GM12891 (cell line): ENCODE data around the gene COG5.

ENCODE experiments used
- DNase-seq: peaks from one replicate; pipeline ENCODE4 v3.0.0; 2011; ENCODE audit warnings: low spot score; ENCODE audit not compliant: insufficient read length
- FAIRE-seq: peaks from 2 replicates; lab custom pipeline; 2011; peaks lifted over from hg19 to GRCh38; lab: Jason Lieb, UNC
- PAX5 ChIP-seq: IDR thresholded peaks from 2 replicates; pipeline ENCODE4 v1.6.1; 2011; ENCODE audit warnings: low read length, moderate library complexity, mild to moderate bottlenecking; ENCODE audit not compliant: insufficient read depth, severe bottlenecking
- POLR2A ChIP-seq: IDR thresholded peaks from 2 replicates; pipeline ENCODE4 v1.6.1; 2011; ENCODE audit warnings: low read depth, low read length, control low read depth
- POLR2AphosphoS5 ChIP-seq: IDR thresholded peaks from 2 replicates; pipeline ENCODE4 v1.6.1; 2011; ENCODE audit warnings: low read depth, low read length, control low read depth
- POU2F2 ChIP-seq: IDR thresholded peaks from 2 replicates; pipeline ENCODE4 v1.6.1; 2011; ENCODE audit warnings: low read depth, mild to moderate bottlenecking, control low read depth, low read length, moderate library complexity
- SPI1 ChIP-seq: IDR thresholded peaks from 2 replicates; pipeline ENCODE4 v1.6.1; 2011; ENCODE audit warnings: low read depth, low read length, control low read depth
- TAF1 ChIP-seq: IDR thresholded peaks from 2 replicates; pipeline ENCODE4 v1.6.1; 2011; ENCODE audit warnings: low read depth, low read length, control low read depth

COG5 gene

GRCh38 chr7:107405559-107405958 is 158.2 kb downstream of the COG5 start:
- TF ChIP-seq PAX5 (no peak), POLR2A (no peak), POLR2AphosphoS5 (no peak), TAF1 (no peak), POU2F2 (no peak), SPI1 (no peak)
- DNase-seq (no peak), FAIRE-seq (no peak)

DNA sequence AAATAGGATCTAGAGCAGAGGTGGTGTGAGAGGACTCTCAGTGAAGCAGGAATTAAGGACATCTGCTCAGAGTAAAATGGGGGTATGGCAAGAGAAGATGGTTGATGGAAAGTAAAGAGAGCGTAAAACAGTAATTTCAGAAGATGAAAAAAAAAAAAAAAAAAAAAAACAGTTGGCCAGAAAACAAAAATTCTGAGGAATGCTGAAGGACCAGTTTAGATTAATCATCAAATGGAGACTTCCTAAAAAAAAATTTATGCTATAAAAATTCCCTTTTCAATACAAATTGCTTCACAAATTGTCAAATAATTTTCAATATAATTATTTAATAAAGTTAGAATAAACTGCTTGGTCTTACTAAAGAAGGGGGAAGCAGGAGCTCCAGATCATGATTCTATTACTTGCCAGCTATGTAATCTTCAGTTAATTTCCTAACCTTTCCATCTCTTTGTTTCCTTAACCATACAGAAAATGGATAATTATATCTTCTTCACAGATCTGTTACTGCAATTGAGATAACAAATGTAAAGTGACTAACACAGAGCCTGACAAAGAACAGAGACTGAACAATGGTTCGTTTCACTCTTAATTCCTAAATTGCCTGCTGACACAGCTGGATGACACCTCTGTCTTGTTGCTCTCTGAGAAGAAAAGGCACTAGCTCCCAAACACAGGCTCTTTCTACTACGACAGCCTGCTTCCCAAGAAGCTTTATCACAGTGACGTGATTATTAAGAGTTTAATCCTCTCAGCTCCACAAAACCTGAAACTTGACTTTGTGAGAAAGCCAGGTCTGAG is 158.8 kb downstream of the COG5 start:
- TF ChIP-seq POLR2AphosphoS5 (no peak), PAX5 (no peak), POU2F2 (no peak), POLR2A (no peak), TAF1 (no peak), SPI1 (no peak)
- FAIRE-seq = no peak
- DNase-seq = no peak

DNA sequence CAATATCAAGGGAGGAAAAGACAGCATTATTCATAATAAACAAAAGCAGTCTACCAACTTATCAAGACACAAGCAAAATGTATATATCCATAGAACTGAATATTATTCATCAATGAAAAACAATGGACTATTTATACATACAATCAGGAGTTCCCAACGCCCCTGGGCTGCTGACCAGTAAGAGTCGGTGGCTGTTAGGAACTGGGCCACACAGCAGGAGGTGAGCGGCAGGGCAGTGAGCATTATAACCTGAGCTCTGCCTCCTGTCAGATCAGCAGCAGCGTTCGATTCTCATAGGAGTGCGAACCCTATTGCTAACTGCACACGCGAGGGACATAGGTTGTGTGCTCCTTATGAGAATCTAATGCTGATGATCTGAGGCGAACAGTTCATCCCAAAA is 165.6 kb downstream of the COG5 start:
- FAIRE-seq = no peak
- DNase-seq = no peak
- TF ChIP-seq POLR2A (no peak), TAF1 (no peak), POU2F2 (no peak), SPI1 (no peak), PAX5 (no peak), POLR2AphosphoS5 (no peak)

GRCh38 chr7:107396990-107397389 is 166.7 kb downstream of the COG5 start:
- TF ChIP-seq PAX5 (no peak), POLR2A (no peak), POU2F2 (no peak), SPI1 (no peak), TAF1 (no peak), POLR2AphosphoS5 (no peak)
- FAIRE-seq (no peak), DNase-seq (no peak)

- TF ChIP-seq SPI1 (no peak), PAX5 (no peak), POU2F2 (no peak), POLR2AphosphoS5 (no peak), TAF1 (no peak), POLR2A (no peak)
- no peak for FAIRE-seq
Observed at GRCh38 chr7:107396081-107396480, 167.6 kb downstream of the COG5 start.

GRCh38 chr7:107394831-107395230 is 168.9 kb downstream of the COG5 start:
- TF ChIP-seq POLR2A = no peak
- TF ChIP-seq PAX5 = no peak
- no peak for TF ChIP-seq TAF1
- TF ChIP-seq POU2F2 = no peak
- TF ChIP-seq POLR2AphosphoS5 = no peak
- TF ChIP-seq SPI1 = no peak
- FAIRE-seq = no peak
- DNase-seq = no peak

More at GRCh38 chr7:107396081-107396480, 167.6 kb downstream of the COG5 start:
- DNase-seq = no peak

DNA sequence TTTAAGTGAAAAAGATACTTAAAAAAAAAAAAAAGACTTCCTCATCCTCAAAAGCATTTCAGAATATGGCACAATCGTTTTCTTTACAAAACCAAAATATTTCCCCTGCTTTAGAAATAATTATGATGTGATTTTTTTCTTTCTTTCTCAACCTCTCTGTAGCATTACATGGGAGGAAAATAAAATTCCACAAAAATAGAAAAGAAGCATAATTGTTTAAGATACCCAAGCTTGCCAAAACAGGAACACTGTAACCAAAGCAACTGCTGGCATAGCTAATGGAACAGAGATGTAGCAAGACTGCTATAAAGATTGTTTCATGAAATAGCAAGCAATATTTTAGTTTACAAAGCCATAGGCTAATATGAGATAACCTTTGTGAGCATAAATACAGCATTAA is 169.4 kb downstream of the COG5 start:
- TF ChIP-seq TAF1 (no peak), POLR2AphosphoS5 (no peak), POLR2A (no peak), SPI1 (no peak), PAX5 (no peak), POU2F2 (no peak)
- DNase-seq (no peak), FAIRE-seq (no peak)

GRCh38 chr7:107392830-107393229 is 170.9 kb downstream of the COG5 start:
- DNase-seq = no peak
- no peak for TF ChIP-seq POLR2A
- no peak for TF ChIP-seq POLR2AphosphoS5
- no peak for TF ChIP-seq POU2F2
- TF ChIP-seq TAF1 = no peak
- no peak for TF ChIP-seq PAX5
- no peak for TF ChIP-seq SPI1
- no peak for FAIRE-seq

GRCh38 chr7:107390916-107391315 is 172.8 kb downstream of the COG5 start:
- DNase-seq (no peak), FAIRE-seq (no peak)
- TF ChIP-seq POLR2AphosphoS5 = no peak
- no peak for TF ChIP-seq POLR2A
- no peak for TF ChIP-seq PAX5

DNA sequence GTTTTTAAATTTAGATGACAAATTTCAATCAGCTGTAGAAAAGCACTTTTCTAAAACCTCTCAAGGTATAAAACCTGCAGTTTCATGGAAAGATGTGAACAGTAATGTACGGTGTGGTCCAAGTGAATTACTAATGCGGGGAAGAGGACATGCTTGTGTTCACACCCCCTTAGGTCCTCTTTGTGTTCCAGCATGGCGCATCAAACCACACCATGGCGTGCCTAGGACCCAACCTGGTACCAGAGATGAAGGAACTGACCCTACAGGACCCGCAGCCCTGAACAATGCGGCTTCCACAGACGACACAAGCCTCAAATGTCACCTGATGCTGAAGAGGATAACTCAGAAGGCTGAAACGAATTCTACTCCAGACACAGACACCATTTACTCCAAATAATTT is 175.1 kb downstream of the COG5 start:
- TF ChIP-seq SPI1 (no peak), PAX5 (no peak), TAF1 (no peak), POLR2A (no peak), POLR2AphosphoS5 (no peak), POU2F2 (no peak)

DNA sequence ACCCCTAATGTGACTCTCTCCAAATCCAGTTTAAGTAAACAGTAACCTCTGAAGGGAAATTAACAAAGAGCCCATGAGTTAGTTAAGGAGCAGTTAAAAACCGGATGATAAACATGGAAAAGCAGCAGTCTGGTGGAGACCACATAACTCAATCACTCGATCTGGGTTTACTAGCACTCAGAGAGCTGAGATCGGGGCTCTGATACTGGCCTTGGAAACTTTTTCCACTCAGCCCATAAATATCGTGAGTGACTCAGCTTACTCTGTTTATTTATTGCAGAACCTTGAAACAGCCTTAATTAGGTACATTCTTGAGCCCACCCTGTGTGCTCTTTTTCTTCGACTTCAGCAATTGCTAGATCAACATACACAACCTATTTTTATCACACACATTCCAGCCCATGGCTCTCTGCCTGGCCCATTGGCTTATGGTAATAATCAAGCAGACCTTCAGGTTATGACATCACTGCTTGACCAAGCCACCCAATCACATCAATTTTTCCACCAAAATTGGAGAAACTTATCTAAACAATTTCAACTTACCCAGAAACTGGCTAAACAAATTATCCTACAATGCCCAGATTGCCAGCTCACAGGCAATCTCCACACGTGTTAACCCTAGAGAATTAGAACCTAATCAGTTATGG is 176.0 kb downstream of the COG5 start:
- no peak for TF ChIP-seq POLR2AphosphoS5
- DNase-seq (no peak), FAIRE-seq (no peak)

More for the DNA sequence above, 175.1 kb downstream of the COG5 start:
- DNase-seq = no peak
- FAIRE-seq = no peak
